ENCODE results near the gene KLF5.

DNA sequence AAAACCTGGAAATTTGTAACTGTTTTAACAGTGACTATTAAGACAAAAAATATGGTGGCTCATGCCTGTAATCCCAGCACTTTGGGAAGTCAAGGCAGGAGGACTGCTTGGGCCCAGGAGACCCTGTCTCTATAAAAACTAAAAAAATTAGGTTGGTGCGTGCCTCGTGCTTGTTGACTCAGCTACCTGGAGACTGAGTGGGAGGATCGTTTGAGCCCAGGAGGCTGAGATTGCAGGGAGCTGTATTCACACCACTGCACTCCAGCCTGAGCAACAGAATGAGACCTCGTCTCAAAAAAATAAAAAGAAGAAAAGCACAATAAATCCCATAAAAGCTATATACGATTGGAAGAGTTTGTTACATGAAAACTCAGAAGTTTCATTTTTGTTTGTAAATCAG is 23.7 kb downstream of the KLF5 start:
- TF ChIP-seq, protein P1, sequence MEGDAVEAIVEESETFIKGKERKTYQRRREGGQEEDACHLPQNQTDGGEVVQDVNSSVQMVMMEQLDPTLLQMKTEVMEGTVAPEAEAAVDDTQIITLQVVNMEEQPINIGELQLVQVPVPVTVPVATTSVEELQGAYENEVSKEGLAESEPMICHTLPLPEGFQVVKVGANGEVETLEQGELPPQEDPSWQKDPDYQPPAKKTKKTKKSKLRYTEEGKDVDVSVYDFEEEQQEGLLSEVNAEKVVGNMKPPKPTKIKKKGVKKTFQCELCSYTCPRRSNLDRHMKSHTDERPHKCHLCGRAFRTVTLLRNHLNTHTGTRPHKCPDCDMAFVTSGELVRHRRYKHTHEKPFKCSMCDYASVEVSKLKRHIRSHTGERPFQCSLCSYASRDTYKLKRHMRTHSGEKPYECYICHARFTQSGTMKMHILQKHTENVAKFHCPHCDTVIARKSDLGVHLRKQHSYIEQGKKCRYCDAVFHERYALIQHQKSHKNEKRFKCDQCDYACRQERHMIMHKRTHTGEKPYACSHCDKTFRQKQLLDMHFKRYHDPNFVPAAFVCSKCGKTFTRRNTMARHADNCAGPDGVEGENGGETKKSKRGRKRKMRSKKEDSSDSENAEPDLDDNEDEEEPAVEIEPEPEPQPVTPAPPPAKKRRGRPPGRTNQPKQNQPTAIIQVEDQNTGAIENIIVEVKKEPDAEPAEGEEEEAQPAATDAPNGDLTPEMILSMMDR (IDR thresholded peaks at IDR 0.05) = no peak
- TF ChIP-seq POLR2A (IDR thresholded peaks at IDR 0.05) = no peak
- TF ChIP-seq EP300 (IDR thresholded peaks at IDR 0.05) = no peak

Measured in tibial nerve (tissue), 4 donors.